ENCODE measurements around the gene NOP53.

The NOP53 gene

DNA sequence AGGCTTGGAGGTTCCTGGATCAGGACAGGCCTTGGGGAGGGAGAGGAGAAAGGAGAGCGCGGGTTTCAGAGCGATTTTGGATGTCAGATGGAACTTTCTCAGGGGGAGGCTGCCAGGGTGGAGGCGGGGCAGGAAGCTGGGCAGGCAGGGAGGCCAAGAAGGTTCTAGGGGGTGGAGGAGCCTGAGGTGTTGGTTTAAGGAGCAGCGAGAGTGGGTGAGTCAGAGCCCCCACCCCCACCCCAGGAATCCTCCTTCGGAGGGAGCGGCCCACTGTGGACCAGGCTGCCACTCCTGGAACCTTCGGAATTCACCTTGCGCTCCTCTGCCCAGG, 15.9 kb upstream of the NOP53 start (continued):
- TF ChIP-seq KLF17 (tag by site-specific recombination; IDR thresholded peaks at IDR 0.05) (peak; percentile 59), ZNF510 (tag by site-specific recombination; IDR thresholded peaks at IDR 0.05; ENCODE audit: insufficient replicate concordance) (no peak), ZNF416 (tag by site-specific recombination; IDR thresholded peaks at IDR 0.05) (no peak), GLIS2 (tag by site-specific recombination; IDR thresholded peaks at IDR 0.05) (peak; percentile 57), ZNF670 (tag by site-specific recombination; IDR thresholded peaks at IDR 0.05; ENCODE audit: low read depth) (no peak), GLI2 (tag by site-specific recombination; IDR thresholded peaks at IDR 0.05; ENCODE audit: borderline replicate concordance, low read depth) (no peak), ZNF184 (tag by site-specific recombination; IDR thresholded peaks at IDR 0.05) (no peak), ZSCAN16 (tag by site-specific recombination; IDR thresholded peaks at IDR 0.05) (no peak), ZSCAN23 (tag by site-specific recombination; IDR thresholded peaks at IDR 0.05) (no peak), BCL11A (tag by site-specific recombination; IDR thresholded peaks at IDR 0.05; ENCODE audit: low read depth) (no peak), ZNF777 (tag by site-specific recombination; IDR thresholded peaks at IDR 0.05; ENCODE audit: borderline replicate concordance) (no peak), ZNF658 (tag by site-specific recombination; IDR thresholded peaks at IDR 0.05) (no peak), ZNF311 (tag by site-specific recombination; IDR thresholded peaks at IDR 0.05; ENCODE audit: borderline replicate concordance) (no peak)
- TF ChIP-seq, protein P1, sequence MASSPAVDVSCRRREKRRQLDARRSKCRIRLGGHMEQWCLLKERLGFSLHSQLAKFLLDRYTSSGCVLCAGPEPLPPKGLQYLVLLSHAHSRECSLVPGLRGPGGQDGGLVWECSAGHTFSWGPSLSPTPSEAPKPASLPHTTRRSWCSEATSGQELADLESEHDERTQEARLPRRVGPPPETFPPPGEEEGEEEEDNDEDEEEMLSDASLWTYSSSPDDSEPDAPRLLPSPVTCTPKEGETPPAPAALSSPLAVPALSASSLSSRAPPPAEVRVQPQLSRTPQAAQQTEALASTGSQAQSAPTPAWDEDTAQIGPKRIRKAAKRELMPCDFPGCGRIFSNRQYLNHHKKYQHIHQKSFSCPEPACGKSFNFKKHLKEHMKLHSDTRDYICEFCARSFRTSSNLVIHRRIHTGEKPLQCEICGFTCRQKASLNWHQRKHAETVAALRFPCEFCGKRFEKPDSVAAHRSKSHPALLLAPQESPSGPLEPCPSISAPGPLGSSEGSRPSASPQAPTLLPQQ (tag by site-specific recombination; IDR thresholded peaks at IDR 0.05) = no peak
- TF ChIP-seq, protein P2, sequence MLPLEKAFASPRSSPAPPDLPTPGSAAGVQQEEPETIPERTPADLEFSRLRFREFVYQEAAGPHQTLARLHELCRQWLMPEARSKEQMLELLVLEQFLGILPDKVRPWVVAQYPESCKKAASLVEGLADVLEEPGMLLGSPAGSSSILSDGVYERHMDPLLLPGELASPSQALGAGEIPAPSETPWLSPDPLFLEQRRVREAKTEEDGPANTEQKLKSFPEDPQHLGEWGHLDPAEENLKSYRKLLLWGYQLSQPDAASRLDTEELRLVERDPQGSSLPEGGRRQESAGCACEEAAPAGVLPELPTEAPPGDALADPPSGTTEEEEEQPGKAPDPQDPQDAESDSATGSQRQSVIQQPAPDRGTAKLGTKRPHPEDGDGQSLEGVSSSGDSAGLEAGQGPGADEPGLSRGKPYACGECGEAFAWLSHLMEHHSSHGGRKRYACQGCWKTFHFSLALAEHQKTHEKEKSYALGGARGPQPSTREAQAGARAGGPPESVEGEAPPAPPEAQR (tag by site-specific recombination; IDR thresholded peaks at IDR 0.05) = no peak

GRCh38 chr19:47729799-47730520, 15.4 kb upstream of the NOP53 start:
- H3K9me3 ChIP-seq (ENCODE audit: control insufficient read depth, insufficient read depth, low read depth, low read length) = no peaks in the 10 kb centered on the region
- H3K36me3 ChIP-seq (ENCODE audit: control insufficient read depth in 2 of 2, insufficient read depth in 1 of 2, low read length in 2 of 2) = no peaks in the 10 kb centered on the region
- CTCF ChIA-PET = interaction anchor here (1.0 to 1.6 kb wide), 2 partner anchors 13 to 18 kb away, joined by 4 to 8 read pairs; partner anchors contain the start of gene EHD2
- H3K4me3 ChIP-seq (ENCODE audit: low read depth, low read length) = peak overlapping the region; percentile 45
- no peak overlapping the region for H3K27ac ChIP-seq (ENCODE audit: extremely low read depth, low read depth, low read length)
- POLR2A ChIA-PET = interaction anchor here (0.6 to 1.7 kb wide), 8 partner anchors 11 to 381 kb away, joined by 3 to 7 read pairs (median 4); partner anchors contain the start of genes DHX34 and NOP53
- H3K4me1 ChIP-seq (ENCODE audit: control insufficient read depth, insufficient read depth, low read length) = peaks cover 4% of the 10 kb centered on the region
- TF ChIP-seq ZFP69B (tag by site-specific recombination; IDR thresholded peaks at IDR 0.05) (0 out of 2 replicates have a peak, but pooled peaks have one; percentile 26), ZNF530 (tag by site-specific recombination; IDR thresholded peaks at IDR 0.05; ENCODE audit: low read depth) (no peak), ZBTB17 (tag by site-specific recombination; IDR thresholded peaks at IDR 0.05) (0 out of 2 replicates have a peak, but pooled peaks have one; percentile 68), IKZF3 (tag by site-specific recombination; IDR thresholded peaks at IDR 0.05) (peak; percentile 80), ZNF639 (tag by site-specific recombination; IDR thresholded peaks at IDR 0.05) (no peak; the same call in 1 of the 2 replicates), ZNF311 (tag by site-specific recombination; IDR thresholded peaks at IDR 0.05; ENCODE audit: borderline replicate concordance) (no peak), ZNF561 (tag by site-specific recombination; IDR thresholded peaks at IDR 0.05; ENCODE audit: borderline replicate concordance) (no peak; the same call in 1 of the 2 replicates), ZNF274 (IDR thresholded peaks at IDR 0.05; ENCODE audit: low read length) (no peak), ZNF274 (tag by site-specific recombination; IDR thresholded peaks at IDR 0.05; ENCODE audit: borderline replicate concordance) (no peak), ZNF112 (tag by site-specific recombination; IDR thresholded peaks at IDR 0.05) (no peak), ZBTB8A (tag by site-specific recombination; IDR thresholded peaks at IDR 0.05) (no peak), ZNF416 (tag by site-specific recombination; IDR thresholded peaks at IDR 0.05) (no peak), ZNF510 (tag by site-specific recombination; IDR thresholded peaks at IDR 0.05; ENCODE audit: insufficient replicate concordance) (no peak)
- TF ChIP-seq, protein P3, sequence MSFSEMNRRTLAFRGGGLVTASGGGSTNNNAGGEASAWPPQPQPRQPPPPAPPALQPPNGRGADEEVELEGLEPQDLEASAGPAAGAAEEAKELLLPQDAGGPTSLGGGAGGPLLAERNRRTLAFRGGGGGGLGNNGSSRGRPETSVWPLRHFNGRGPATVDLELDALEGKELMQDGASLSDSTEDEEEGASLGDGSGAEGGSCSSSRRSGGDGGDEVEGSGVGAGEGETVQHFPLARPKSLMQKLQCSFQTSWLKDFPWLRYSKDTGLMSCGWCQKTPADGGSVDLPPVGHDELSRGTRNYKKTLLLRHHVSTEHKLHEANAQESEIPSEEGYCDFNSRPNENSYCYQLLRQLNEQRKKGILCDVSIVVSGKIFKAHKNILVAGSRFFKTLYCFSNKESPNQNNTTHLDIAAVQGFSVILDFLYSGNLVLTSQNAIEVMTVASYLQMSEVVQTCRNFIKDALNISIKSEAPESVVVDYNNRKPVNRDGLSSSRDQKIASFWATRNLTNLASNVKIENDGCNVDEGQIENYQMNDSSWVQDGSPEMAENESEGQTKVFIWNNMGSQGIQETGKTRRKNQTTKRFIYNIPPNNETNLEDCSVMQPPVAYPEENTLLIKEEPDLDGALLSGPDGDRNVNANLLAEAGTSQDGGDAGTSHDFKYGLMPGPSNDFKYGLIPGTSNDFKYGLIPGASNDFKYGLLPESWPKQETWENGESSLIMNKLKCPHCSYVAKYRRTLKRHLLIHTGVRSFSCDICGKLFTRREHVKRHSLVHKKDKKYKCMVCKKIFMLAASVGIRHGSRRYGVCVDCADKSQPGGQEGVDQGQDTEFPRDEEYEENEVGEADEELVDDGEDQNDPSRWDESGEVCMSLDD (tag by site-specific recombination; IDR thresholded peaks at IDR 0.05) = no peak
- TF ChIP-seq, protein P4, sequence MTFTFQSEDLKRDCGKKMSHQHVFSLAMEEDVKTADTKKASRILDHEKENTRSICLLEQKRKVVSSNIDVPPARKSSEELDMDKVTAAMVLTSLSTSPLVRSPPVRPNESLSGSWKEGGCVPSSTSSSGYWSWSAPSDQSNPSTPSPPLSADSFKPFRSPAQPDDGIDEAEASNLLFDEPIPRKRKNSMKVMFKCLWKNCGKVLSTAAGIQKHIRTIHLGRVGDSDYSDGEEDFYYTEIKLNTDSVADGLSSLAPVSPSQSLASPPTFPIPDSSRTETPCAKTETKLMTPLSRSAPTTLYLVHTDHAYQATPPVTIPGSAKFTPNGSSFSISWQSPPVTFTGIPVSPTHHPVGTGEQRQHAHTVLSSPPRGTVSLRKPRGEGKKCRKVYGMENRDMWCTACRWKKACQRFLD (tag by site-specific recombination; IDR thresholded peaks at IDR 0.05) = no peak
